Left ventricle myocardium inferior (tissue), 1 donor: ENCODE measurements around the gene MYO18A. TPM values are rescaled to one million over a fixed set of nuclear protein-coding genes. Genes with fewer than 3 reads are reported as not detected.

Experiments
- DNase-seq: peaks from one replicate; pipeline ENCODE4 v3.0.0-alpha.2; 2020
- H3K27ac ChIP-seq: fragments of 200-600 bp; replicated peaks from 2 replicates; pipeline ENCODE4 v1.8.0; 2021
- H3K27me3 ChIP-seq: fragments of 200-600 bp; 2 replicates; pipeline ENCODE4 v1.8.0; 2021; ENCODE audit warnings: low read depth
- H3K36me3 ChIP-seq: fragments of 200-600 bp; 2 replicates; pipeline ENCODE4 v1.8.0; 2021
- H3K4me1 ChIP-seq: fragments of 200-600 bp; 2 replicates; pipeline ENCODE4 v1.8.0; 2021
- H3K4me3 ChIP-seq: fragments of 200-600 bp; 2 replicates; pipeline ENCODE4 v1.8.0; 2021; ENCODE audit warnings: mild to moderate bottlenecking, moderate library complexity
- H3K9me3 ChIP-seq: fragments of 200-600 bp; replicated peaks from 2 replicates; pipeline ENCODE4 v1.8.0; 2021
- intact Hi-C: fragments of 100-400 bp; cut with micrococcal nuclease; formaldehyde crosslinking; loops from one replicate; pipeline ENCODE4 v1.11.0; 2022
- total RNA-seq: library from RNA; stranded (reverse); fragmentation: NEBNext Ultra II Directional; extraction: Animal tissue kit (Norgen Biotek cat#: 25700); gene quantifications from one replicate; pipeline ENCODE4 v1.2.1, GENCODE V29; 2021
- TF ChIP-seq, protein P1 (sequence below): fragments of 200-600 bp; IDR thresholded peaks from 2 replicates; pipeline ENCODE4 v1.8.0; 2021; ENCODE audit warnings: antibody characterized with exemption, mild to moderate bottlenecking, borderline replicate concordance
- donor health status: DM: no; HTN: yes; CAD: no; lungs with severe emphysema.

The MYO18A gene
- total RNA-seq, 1 donor from 2014 or later: 397 TPM

DNA sequence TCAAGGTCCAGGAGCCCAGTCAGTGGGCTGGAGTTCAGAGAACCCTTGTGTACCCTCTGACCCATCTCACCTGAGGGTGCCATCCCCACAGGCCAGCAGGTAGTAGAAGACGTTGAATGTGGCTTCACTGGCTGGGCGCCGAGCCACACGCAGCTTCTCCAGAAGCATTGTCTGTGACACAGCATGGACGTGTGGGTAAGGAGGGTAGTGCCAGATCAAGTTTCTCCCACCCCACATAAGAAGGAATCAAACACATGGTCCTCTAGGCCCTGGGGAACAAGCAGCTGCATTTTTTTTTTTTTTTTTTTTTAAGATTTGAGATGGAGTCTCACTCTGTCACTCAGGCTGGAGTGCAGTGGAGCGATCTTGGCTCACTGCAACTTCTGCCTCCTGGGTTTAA is 60.9 kb downstream of the MYO18A start:
- no peak overlapping the region for H3K27ac ChIP-seq
- H3K4me1 ChIP-seq: peaks cover 19% of the 10 kb centered on the region
- TF ChIP-seq, protein P1, sequence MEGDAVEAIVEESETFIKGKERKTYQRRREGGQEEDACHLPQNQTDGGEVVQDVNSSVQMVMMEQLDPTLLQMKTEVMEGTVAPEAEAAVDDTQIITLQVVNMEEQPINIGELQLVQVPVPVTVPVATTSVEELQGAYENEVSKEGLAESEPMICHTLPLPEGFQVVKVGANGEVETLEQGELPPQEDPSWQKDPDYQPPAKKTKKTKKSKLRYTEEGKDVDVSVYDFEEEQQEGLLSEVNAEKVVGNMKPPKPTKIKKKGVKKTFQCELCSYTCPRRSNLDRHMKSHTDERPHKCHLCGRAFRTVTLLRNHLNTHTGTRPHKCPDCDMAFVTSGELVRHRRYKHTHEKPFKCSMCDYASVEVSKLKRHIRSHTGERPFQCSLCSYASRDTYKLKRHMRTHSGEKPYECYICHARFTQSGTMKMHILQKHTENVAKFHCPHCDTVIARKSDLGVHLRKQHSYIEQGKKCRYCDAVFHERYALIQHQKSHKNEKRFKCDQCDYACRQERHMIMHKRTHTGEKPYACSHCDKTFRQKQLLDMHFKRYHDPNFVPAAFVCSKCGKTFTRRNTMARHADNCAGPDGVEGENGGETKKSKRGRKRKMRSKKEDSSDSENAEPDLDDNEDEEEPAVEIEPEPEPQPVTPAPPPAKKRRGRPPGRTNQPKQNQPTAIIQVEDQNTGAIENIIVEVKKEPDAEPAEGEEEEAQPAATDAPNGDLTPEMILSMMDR: no peak
- no peaks in the 10 kb centered on the region for H3K9me3 ChIP-seq
- DNase-seq: no peak
- no peak overlapping the region for H3K4me3 ChIP-seq
- H3K27me3 ChIP-seq: no peaks in the 10 kb centered on the region
- H3K36me3 ChIP-seq: peaks cover 75% of the 10 kb centered on the region
- intact Hi-C loops: no loop called here

DNA sequence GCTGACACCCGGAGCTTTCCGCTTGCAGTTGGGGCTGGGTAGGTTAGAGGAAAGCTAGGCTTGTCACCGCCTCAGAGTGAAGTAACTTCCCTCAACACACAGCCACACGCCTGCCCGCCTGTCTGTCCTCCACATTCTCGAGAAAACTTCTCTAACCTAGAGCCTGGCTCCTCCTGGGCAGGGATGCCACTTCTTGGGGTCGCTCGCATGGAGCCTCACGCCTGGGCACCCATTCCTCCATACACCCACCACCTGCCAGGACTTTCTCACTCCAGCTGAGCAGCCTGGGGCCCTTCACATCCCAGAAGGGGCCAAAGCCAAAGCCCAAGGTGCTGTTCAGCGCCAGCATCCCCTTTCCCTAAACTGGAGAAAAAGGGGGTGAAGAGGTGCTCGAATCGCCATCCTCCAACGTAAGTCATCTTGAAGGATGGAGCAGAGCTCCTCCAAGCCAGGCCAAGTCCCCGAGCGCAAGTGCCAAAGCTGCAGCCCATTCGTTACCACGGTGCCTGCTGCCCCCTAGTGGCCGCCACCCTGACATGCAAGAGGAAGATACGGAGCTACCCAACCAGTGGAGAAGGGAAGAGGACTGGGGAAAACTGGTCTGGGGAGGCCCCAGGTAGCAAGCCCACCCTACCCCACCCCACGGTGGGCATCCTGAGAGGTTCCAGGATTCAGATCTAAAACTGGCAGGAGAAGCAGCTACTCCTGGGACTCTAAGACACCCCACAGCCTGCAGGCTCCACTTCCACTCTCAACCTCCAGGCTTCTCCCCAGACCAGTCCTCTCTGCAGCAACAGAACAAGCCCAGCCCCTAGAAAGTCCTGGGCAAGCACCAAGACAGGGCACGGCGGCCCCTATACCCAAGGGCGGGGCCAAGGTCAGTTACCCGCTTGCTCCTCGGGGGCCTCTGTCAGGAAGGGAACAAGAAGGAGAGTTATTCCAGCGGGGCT is 63.1 kb downstream of the MYO18A start:
- Histone ChIP-seq H3K36me3 (peaks cover 74% of the 10 kb centered on the region), H3K27me3 (no peaks in the 10 kb centered on the region), H3K27ac (peak overlapping the region; percentile 36), H3K4me1 (peaks cover 34% of the 10 kb centered on the region), H3K9me3 (no peaks in the 10 kb centered on the region), H3K4me3 (no peak overlapping the region)
- intact Hi-C loops: no loop called here
- TF ChIP-seq, protein P1: peak; percentile 94
- peak; percentile 83 for DNase-seq

DNA sequence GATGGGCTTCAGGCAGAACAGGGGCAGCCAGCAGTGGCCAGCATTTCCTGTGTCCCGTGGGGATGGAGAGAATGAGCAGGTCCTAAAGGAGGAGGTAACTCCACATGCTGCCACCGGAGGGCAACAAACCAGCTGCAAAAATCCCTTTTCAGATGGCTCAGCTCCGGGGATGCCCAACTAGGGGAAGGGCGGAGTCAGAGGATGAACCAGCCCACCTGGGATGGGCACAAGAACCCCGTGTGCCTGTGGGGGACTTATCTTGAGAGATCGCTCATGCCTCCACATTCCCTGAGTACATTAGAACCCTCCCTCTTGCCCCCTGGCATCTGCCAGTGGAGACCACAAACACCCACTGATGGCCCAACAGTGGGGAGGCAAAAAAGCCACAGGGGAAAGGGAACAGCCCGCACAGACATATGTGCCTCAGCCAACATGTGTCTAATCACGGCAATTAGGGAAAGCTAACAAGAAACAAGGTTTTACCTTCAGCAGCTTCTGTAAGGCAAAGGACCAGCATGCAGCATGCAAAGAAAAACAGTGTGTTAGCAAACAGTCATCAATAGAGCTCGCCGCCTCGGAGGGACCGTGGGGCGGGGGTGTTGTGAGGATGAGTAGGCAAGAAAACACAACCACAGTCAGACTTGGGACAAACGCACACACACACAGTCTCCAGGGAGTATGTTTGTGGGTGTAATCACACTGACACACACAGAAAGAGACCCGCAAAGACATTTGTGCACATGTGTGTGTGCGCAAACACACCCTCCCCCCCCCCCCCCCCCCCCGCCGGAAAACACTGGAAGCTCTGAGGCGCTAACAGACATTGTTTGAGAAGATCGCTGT is 64.0 kb downstream of the MYO18A start:
- intact Hi-C loops: no loop called here
- peaks cover 71% of the 10 kb centered on the region for H3K36me3 ChIP-seq
- no peaks in the 10 kb centered on the region for H3K27me3 ChIP-seq
- H3K4me1 ChIP-seq: peaks cover 43% of the 10 kb centered on the region
- DNase-seq: no peak
- TF ChIP-seq, protein P1: peak; percentile 32
- H3K9me3 ChIP-seq: no peaks in the 10 kb centered on the region
- no peak overlapping the region for H3K4me3 ChIP-seq
- no peak overlapping the region for H3K27ac ChIP-seq

DNA sequence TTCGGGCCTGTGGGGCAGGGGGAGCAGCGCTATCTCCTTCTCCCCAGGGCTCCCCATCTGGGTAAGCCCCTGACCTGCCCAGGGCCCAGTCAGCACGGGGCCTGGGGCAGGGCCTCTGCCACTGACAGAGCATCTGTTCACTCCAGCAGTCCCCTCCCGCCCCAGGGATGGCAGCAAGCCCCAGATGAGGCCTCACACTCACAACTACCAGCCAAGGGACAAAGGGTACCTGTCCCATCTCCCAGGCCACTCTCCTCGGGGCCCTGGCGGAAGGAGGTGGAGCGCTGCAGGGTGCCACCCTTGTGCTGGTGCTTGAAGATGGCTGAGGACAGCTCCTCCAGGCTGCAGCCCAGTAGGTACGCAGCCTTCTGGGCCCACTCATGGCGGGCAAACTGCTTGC is 64.8 kb downstream of the MYO18A start:
- no peaks in the 10 kb centered on the region for H3K9me3 ChIP-seq
- peaks cover 71% of the 10 kb centered on the region for H3K36me3 ChIP-seq
- no peak for DNase-seq
- H3K4me1 ChIP-seq: peaks cover 50% of the 10 kb centered on the region
- no peak overlapping the region for H3K27ac ChIP-seq
- intact Hi-C loops: no loop called here
- no peak overlapping the region for H3K4me3 ChIP-seq
- no peaks in the 10 kb centered on the region for H3K27me3 ChIP-seq
- TF ChIP-seq, protein P1: no peak

DNA sequence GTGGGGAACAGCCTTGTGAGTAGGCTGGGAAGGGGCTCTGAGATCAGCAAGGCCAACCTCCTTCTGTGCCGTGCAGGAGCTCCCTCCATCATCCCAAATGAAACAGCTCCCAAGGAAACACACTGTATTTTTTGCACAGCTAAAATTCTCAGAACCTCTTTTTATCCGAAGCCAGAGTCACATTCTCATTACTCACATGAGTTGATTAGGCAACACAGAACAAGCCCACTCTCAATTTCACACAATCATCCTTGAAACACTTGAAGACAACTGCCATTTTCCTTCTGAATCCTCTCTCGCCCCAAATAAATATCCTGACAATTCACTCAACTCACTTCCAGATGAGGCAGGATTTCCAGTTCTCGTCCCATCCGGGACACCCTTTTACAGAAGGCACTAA is 66.1 kb downstream of the MYO18A start:
- no peaks in the 10 kb centered on the region for H3K27me3 ChIP-seq
- H3K4me1 ChIP-seq: peaks cover 63% of the 10 kb centered on the region

More for the DNA sequence above, 66.1 kb downstream of the MYO18A start:
- TF ChIP-seq, protein P1: no peak
- Histone ChIP-seq H3K27ac (no peak overlapping the region), H3K36me3 (peaks cover 71% of the 10 kb centered on the region), H3K4me3 (no peak overlapping the region), H3K9me3 (no peaks in the 10 kb centered on the region)
- DNase-seq: no peak
- intact Hi-C loops: loop anchor here (5.0 kb wide), 1 partner anchor 147 kb away; no protein-coding TSS in a partner anchor
